Pancreas (tissue), 10 donors: ENCODE measurements around the gene C10orf105. TPM values are rescaled to one million over a fixed set of nuclear protein-coding genes. Genes with fewer than 3 reads are reported as not detected.

ENCODE experiments used
- ATAC-seq, 4 donors: fragments of 200-7000 bp; cut with Tn5 transposase; one replicate each; pipeline versions ENCODE4 v1.8.0 to v1.9.1; 2020; ENCODE audit warnings: mild to moderate bottlenecking in 4 of 4, moderate library complexity in 4 of 4
- DNase-seq, 6 donors: peaks; one replicate each; pipeline ENCODE4 v3.0.0-alpha.2; 2020
- FAIRE-seq: peaks from 2 replicates; lab custom pipeline; 2012; peaks lifted over from hg19 to GRCh38; lab: Jason Lieb, UNC
- H3K27ac ChIP-seq, 4 donors: fragments of 200-600 bp; sonication (generic); 1 replicate in 3 of 4; 2 replicates in 1 of 4; pipeline versions ENCODE4 v1.5.0 to v1.8.0; 2020
- H3K27me3 ChIP-seq, 4 donors: fragments of 200-600 bp; one replicate each; pipeline ENCODE4 v1.8.0; 2021
- H3K36me3 ChIP-seq, 3 donors: fragments of 200-600 bp; sonication (generic) in 1 of 3; one replicate each; pipeline versions ENCODE4 v1.5.0 to v1.8.0; 2020 to 2021
- H3K4me1 ChIP-seq, 3 donors: fragments of 200-600 bp; one replicate each; pipeline ENCODE4 v1.8.0; 2021
- H3K4me3 ChIP-seq, 4 donors: fragments of 200-600 bp; sonication (generic) in 2 of 4; one replicate each; pipeline versions ENCODE4 v1.5.0 to v1.8.0; 2020 to 2021
- H3K9me3 ChIP-seq, 4 donors: fragments of 200-600 bp; one replicate each; pipeline ENCODE4 v1.8.0; 2021
- CTCF ChIP-seq, 4 donors: fragments of 200-600 bp; sonication (generic) in 3 of 4; IDR thresholded peaks; one replicate each; pipeline versions ENCODE4 v1.5.0 to v1.8.0; 2021; ENCODE audit warnings: antibody characterized with exemption in 4 of 4
- WGBS, 2 donors: extraction: QIAGEN DNeasy Blood & Tissue Kit; methylation state at CpG; one replicate each; pipeline ENCODE4 v1.1.7; 2013; 5-methylcytosine and 5-hydroxymethylcytosine counted together
- intact Hi-C, 3 donors: fragments of 100-400 bp; cut with DNase I; formaldehyde crosslinking; loops; one replicate each; pipeline versions ENCODE4 v1.11.1 to v1.14.2; 2022
- polyA plus RNA-seq, 2 donors: library from polyadenylated mRNA; stranded (reverse); fragments of 200-250 nt; gene quantifications; one replicate each; pipeline ENCODE4 v1.2.3, GENCODE V29; 2013
- total RNA-seq, 6 donors: library from RNA; stranded (reverse); fragmentation: NEBNext Ultra II Directional in 4 of 6; extraction: Animal tissue kit (Norgen Biotek cat#: 25700) in 4 of 6; gene quantifications; one replicate each; pipeline versions ENCODE4 v1.2.1 to v1.2.4, GENCODE V29; 2021 to 2023
- donor health status: healthy with polysubstance abuse.
- donor health status: DM: no; HTN: no; CAD: no; lungs with moderate emphysema.
- donor health status: DM: no; HTN: no; CAD: no.
- donor health status: control.
- donor health status: control.
- donor health status: Bipolar disorder and iron deficiency.
- donor health status: DM: yes; HTN: yes; CAD: no.
- donor health status: DM: no; HTN: no; CAD: no.
- donor health status: DM: no; HTN: no; CAD: no.
- donor health status: DM: yes; HTN: yes; CAD: no.

Gene C10orf105
- total and polyA plus RNA-seq, 8 donors = 0.06 to 0.14 (median 0.08) TPM; not detected in 5

GRCh38 chr10:71742301-71743088 lies 22.9 kb upstream of the C10orf105 start:
- no peak overlapping the region for H3K27ac ChIP-seq

GRCh38 chr10:71741671-71742070 lies 22.1 kb upstream of the C10orf105 start:
- no peaks in the 10 kb centered on the region for H3K9me3 ChIP-seq
- no peaks in the 10 kb centered on the region for H3K36me3 ChIP-seq
- peaks cover 0 to 7% (median 6%) of the 10 kb centered on the region in 3 donors for H3K4me1 ChIP-seq
- H3K4me3 ChIP-seq = no peak overlapping the region
- no peak for ATAC-seq
- no peaks in the 10 kb centered on the region for H3K27me3 ChIP-seq
- DNase-seq = no peak
- no peak overlapping the region for H3K27ac ChIP-seq
- intact Hi-C loops = no loop called here
- TF ChIP-seq CTCF (IDR thresholded peaks at IDR 0.05) = no peak
- FAIRE-seq = no peak
- 93 to 96% methylated on average over 20 of the region's 20 CpGs for WGBS, 2 donors

More at GRCh38 chr10:71742301-71743088, 22.9 kb upstream of the C10orf105 start:
- Histone ChIP-seq H3K36me3 (no peaks in the 10 kb centered on the region), H3K27me3 (no peaks in the 10 kb centered on the region), H3K4me3 (no peak overlapping the region), H3K9me3 (no peaks in the 10 kb centered on the region), H3K4me1 (peaks cover 4 to 14% (median 9%) of the 10 kb centered on the region in 3 donors)
- TF ChIP-seq CTCF (IDR thresholded peaks at IDR 0.05) = no peak
- ATAC-seq (no peak), FAIRE-seq (no peak), DNase-seq (no peak)
- intact Hi-C loops = no loop called here
- WGBS, 2 donors = 93 to 94% methylated on average over 10 of the region's 10 CpGs

GRCh38 chr10:71741029-71741428 lies 21.5 kb upstream of the C10orf105 start:
- ATAC-seq = no peak
- H3K36me3 ChIP-seq = no peaks in the 10 kb centered on the region
- H3K27me3 ChIP-seq = no peaks in the 10 kb centered on the region
- peaks cover 0 to under 1% (median 0%) of the 10 kb centered on the region in 3 donors for H3K4me1 ChIP-seq
- no peak for TF ChIP-seq CTCF (IDR thresholded peaks at IDR 0.05)
- H3K9me3 ChIP-seq = no peaks in the 10 kb centered on the region
- no peak for DNase-seq
- no peak overlapping the region for H3K27ac ChIP-seq
- WGBS, 2 donors = 63 to 78% methylated on average over 4 of the region's 4 CpGs
- FAIRE-seq = no peak
- H3K4me3 ChIP-seq = no peak overlapping the region
- intact Hi-C loops = no loop called here

- Histone ChIP-seq H3K4me3 (no peak overlapping the region), H3K27ac (no peak overlapping the region), H3K27me3 (no peaks in the 10 kb centered on the region), H3K36me3 (no peaks in the 10 kb centered on the region), H3K4me1 (no peaks in the 10 kb centered on the region), H3K9me3 (no peaks in the 10 kb centered on the region)
- FAIRE-seq (no peak), ATAC-seq (peak in 2 of 4 donors; percentile 29 to 50), DNase-seq (no peak)
- no peak for TF ChIP-seq CTCF (IDR thresholded peaks at IDR 0.05)
- WGBS, 2 donors = 50 to 55% methylated on average over 9 of the region's 9 CpGs
- intact Hi-C loops = no loop called here
Observed at GRCh38 chr10:71740069-71740653, 20.6 kb upstream of the C10orf105 start.
